Activated CD4-positive, alpha-beta memory T cell treated with anti-CD3 and anti-CD28 coated beads, Interleukin-2, amount 10 ng/mL, durations not matched to agents 7 days and 5 days (primary cell): ENCODE data around the gene CHL1. TPM values are rescaled to one million over a fixed set of nuclear protein-coding genes. Genes with fewer than 3 reads are reported as not detected.

Experiments used
- CTCF ChIA-PET: fragments of 350-600 bp; sonication (Branson Sonifier 250); formaldehyde crosslinking; loops from one replicate; lab custom pipeline; 2021; ENCODE audit warnings: antibody characterized with exemption, inconsistent platforms; lab: Charles Lee
- POLR2A ChIA-PET: fragments of 350-600 bp; sonication (Branson Sonifier 250); formaldehyde crosslinking; loops from one replicate; lab custom pipeline; 2021; ENCODE audit warnings: antibody characterized with exemption; lab: Charles Lee
- DNase-seq: peaks from one replicate; pipeline ENCODE4 v3.0.0-alpha.2; 2020
- H3K27ac Mint-ChIP-seq: one replicate; pipeline ENCODE4 v1.8.0; 2021; ENCODE audit warnings: mild to moderate bottlenecking, mixed read lengths
- H3K27me3 Mint-ChIP-seq: one replicate; pipeline ENCODE4 v1.8.0; 2021; ENCODE audit warnings: mixed read lengths
- H3K36me3 Mint-ChIP-seq: one replicate; pipeline ENCODE4 v1.8.0; 2021; ENCODE audit warnings: low read depth, mixed read lengths
- H3K4me1 Mint-ChIP-seq: one replicate; pipeline ENCODE4 v1.8.0; 2021; ENCODE audit warnings: mixed read lengths
- H3K4me3 Mint-ChIP-seq: one replicate; pipeline ENCODE4 v1.8.0; 2021; ENCODE audit warnings: mild to moderate bottlenecking, mixed read lengths
- H3K9me3 Mint-ChIP-seq: one replicate; pipeline ENCODE4 v1.8.0; 2021; ENCODE audit warnings: mixed read lengths
- total RNA-seq, 2 experiments: library from RNA; stranded (reverse); gene quantifications; one replicate each; pipeline ENCODE4 v1.2.3, GENCODE V29; 2021

Gene CHL1
- total RNA-seq, 2 experiments from 2014 or later = not detected

DNA sequence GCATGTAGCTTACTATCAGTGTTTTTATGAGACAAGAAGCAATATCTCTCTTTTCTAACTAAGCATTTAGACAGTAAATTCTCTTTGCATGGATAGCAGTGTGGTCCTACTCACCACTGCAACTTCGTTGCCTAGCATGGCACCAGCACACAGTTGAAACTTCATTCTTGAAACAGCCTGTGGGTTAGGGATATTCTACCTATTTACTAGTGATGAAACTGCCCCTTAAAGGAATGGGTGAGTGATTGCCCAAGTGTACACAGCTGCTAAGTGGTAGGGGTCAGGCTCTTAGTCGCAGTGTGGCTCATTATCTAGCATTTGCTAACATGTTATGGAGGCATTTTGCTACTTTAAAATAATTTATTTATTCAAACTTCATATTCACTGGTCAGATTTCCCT lies 78.4 kb downstream of the CHL1 start:
- Mint-ChIP-seq H3K4me1 (no peaks in the 10 kb centered on the region), H3K4me3 (no peak overlapping the region), H3K27ac (no peak overlapping the region), H3K36me3 (no peaks in the 10 kb centered on the region), H3K9me3 (peaks cover 2% of the 10 kb centered on the region), H3K27me3 (no peaks in the 10 kb centered on the region)
- no peak for DNase-seq
- ChIA-PET POLR2A (no interaction called here), CTCF (no interaction called here)

DNA sequence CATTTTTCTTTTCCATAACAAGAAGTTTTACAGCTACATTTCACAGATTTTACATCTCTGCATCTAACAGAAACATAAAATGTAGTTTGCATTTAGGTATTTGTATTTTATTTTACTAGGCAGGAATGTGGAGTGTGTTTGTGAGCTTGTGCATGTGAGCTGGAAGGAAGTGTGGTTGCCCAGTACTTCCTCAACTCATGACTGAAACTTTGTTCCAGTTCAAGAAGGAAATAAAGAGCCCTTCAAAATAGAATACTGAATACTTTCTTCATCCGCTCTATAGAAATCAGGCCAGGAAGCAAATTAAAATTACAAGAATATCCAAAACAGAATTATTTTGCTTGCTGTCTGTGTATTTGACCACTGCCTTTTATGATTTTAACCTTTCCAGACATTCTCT lies 81.3 kb downstream of the CHL1 start:
- H3K36me3 Mint-ChIP-seq = no peaks in the 10 kb centered on the region
- CTCF ChIA-PET = no interaction called here
- no peak for DNase-seq
- POLR2A ChIA-PET = no interaction called here
- no peaks in the 10 kb centered on the region for H3K9me3 Mint-ChIP-seq
- H3K27me3 Mint-ChIP-seq = no peaks in the 10 kb centered on the region
- H3K4me1 Mint-ChIP-seq = no peaks in the 10 kb centered on the region
- no peak overlapping the region for H3K4me3 Mint-ChIP-seq
- H3K27ac Mint-ChIP-seq = no peak overlapping the region

DNA sequence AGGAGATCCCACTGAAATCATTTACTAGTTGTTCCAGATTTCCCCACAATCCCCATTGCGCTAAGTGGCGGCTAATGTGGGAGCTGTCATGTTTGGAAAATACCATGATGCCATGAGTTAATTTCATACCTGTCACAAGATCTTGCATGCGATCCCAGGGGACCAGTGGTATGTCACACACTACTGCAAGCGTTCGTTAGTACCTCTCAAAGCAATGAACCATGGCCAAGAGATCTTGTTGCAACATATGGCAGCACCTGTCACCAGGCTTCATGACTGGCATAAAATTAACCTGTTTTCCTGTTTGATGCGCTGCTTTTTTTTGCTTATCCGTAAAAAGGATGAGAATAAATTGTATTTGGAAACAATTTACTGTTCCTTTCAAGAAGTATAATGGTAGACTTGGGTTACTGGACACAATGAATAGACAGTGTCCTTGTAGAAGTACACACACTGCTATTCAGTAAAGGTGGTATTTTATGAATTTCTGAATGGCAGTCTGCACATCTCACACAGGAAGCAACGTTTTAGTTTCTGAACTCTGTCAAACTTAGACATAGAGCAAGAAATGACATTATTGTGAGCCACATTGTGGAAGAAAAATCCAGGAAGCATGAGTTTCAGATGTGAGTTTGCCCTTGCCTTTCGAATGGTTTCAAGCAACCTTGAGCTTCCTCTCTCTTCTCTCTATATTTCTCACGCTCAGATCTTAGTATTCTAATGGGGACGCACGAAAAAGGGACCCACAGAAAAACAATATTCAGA lies 81.9 kb downstream of the CHL1 start:
- no peak for DNase-seq
- Mint-ChIP-seq H3K4me1 (no peaks in the 10 kb centered on the region), H3K27ac (no peak overlapping the region), H3K27me3 (no peaks in the 10 kb centered on the region), H3K9me3 (no peaks in the 10 kb centered on the region), H3K36me3 (no peaks in the 10 kb centered on the region), H3K4me3 (no peak overlapping the region)
- ChIA-PET POLR2A (no interaction called here), CTCF (no interaction called here)

DNA sequence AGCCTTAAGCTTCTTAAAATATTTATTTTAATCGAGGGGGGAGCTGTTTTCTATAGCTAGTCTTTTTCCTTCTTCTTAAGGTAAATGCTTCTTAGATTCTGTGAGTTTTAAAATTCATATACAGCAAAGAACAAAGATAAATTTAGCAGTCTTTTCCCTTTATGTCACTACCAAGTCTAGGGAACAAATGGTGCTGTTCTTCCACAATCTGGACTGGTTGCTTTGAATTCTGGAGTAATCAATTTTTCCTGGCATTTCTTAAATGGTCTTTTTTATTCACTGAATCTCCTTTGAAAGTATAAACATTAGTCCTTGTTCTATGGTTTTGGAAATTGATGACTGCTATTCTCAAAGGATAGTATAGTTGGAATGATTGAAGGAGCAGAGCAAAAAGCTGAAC lies 82.8 kb downstream of the CHL1 start:
- H3K4me3 Mint-ChIP-seq = no peak overlapping the region
- H3K27me3 Mint-ChIP-seq = no peaks in the 10 kb centered on the region
- DNase-seq = no peak
- ChIA-PET CTCF (no interaction called here), POLR2A (no interaction called here)
- H3K27ac Mint-ChIP-seq = no peak overlapping the region
- no peaks in the 10 kb centered on the region for H3K36me3 Mint-ChIP-seq
- no peaks in the 10 kb centered on the region for H3K4me1 Mint-ChIP-seq
- no peaks in the 10 kb centered on the region for H3K9me3 Mint-ChIP-seq

GRCh38 chr3:280681-281080 lies 84.1 kb downstream of the CHL1 start:
- POLR2A ChIA-PET = no interaction called here
- H3K27me3 Mint-ChIP-seq = no peaks in the 10 kb centered on the region

GRCh38 chr3:284322-284721 lies 87.8 kb downstream of the CHL1 start:
- ChIA-PET POLR2A (no interaction called here), CTCF (no interaction called here)
- Mint-ChIP-seq H3K27me3 (no peaks in the 10 kb centered on the region), H3K36me3 (no peaks in the 10 kb centered on the region), H3K4me3 (no peak overlapping the region), H3K9me3 (peaks cover 4% of the 10 kb centered on the region), H3K27ac (no peak overlapping the region), H3K4me1 (no peaks in the 10 kb centered on the region)
- no peak for DNase-seq

More at GRCh38 chr3:280681-281080, 84.1 kb downstream of the CHL1 start:
- CTCF ChIA-PET = no interaction called here
- Mint-ChIP-seq H3K4me3 (no peak overlapping the region), H3K27ac (no peak overlapping the region), H3K4me1 (no peaks in the 10 kb centered on the region), H3K36me3 (no peaks in the 10 kb centered on the region), H3K9me3 (peaks cover under 1% of the 10 kb centered on the region)
- DNase-seq = no peak

GRCh38 chr3:288417-288816 lies 91.9 kb downstream of the CHL1 start:
- ChIA-PET CTCF (no interaction called here), POLR2A (no interaction called here)
- no peaks in the 10 kb centered on the region for H3K27me3 Mint-ChIP-seq
- H3K4me3 Mint-ChIP-seq = no peak overlapping the region
- H3K36me3 Mint-ChIP-seq = no peaks in the 10 kb centered on the region
- peaks cover 4% of the 10 kb centered on the region for H3K9me3 Mint-ChIP-seq
- no peaks in the 10 kb centered on the region for H3K4me1 Mint-ChIP-seq
- H3K27ac Mint-ChIP-seq = no peak overlapping the region
- no peak for DNase-seq

- no peak for DNase-seq
- CTCF ChIA-PET = no interaction called here
- Mint-ChIP-seq H3K4me3 (no peak overlapping the region), H3K9me3 (peaks cover 2% of the 10 kb centered on the region), H3K27ac (no peak overlapping the region), H3K27me3 (no peaks in the 10 kb centered on the region), H3K36me3 (no peaks in the 10 kb centered on the region), H3K4me1 (no peaks in the 10 kb centered on the region)
- POLR2A ChIA-PET = no interaction called here
These were observed 94.5 kb downstream of the CHL1 start for GRCh38 chr3:291028-291427.

GRCh38 chr3:291646-292436 lies 95.3 kb downstream of the CHL1 start:
- DNase-seq = no peak
- POLR2A ChIA-PET = no interaction called here
- Mint-ChIP-seq H3K4me3 (no peak overlapping the region), H3K27ac (no peak overlapping the region), H3K27me3 (no peaks in the 10 kb centered on the region), H3K36me3 (no peaks in the 10 kb centered on the region), H3K9me3 (peaks cover 1% of the 10 kb centered on the region), H3K4me1 (no peaks in the 10 kb centered on the region)
- CTCF ChIA-PET = no interaction called here

DNA sequence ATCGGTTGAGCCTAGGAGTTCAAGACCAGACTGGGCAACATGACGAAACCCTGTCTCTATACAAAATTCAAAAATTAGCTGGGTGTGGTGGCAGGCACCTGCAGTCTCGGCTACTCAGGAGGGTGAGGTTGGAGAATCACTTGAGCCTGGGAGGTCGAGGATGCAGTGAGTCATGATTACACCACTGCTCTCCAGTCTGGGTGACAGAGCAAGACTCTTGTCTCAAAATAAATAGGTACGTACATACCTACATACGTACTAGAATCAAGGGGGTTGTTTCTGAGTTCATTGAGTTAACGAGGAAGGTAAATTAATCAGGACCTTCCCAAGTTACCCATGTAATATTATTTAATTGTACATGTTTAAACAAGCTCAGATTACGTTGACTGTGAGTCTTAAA lies 97.5 kb downstream of the CHL1 start:
- Mint-ChIP-seq H3K36me3 (no peaks in the 10 kb centered on the region), H3K27me3 (no peaks in the 10 kb centered on the region), H3K27ac (no peak overlapping the region), H3K9me3 (peaks cover 1% of the 10 kb centered on the region), H3K4me3 (no peak overlapping the region), H3K4me1 (no peaks in the 10 kb centered on the region)
- POLR2A ChIA-PET = no interaction called here
- DNase-seq = no peak
- CTCF ChIA-PET = no interaction called here

GRCh38 chr3:294581-294980 lies 98.0 kb downstream of the CHL1 start:
- no peaks in the 10 kb centered on the region for H3K27me3 Mint-ChIP-seq
- H3K9me3 Mint-ChIP-seq = peaks cover 1% of the 10 kb centered on the region
- ChIA-PET CTCF (no interaction called here), POLR2A (no interaction called here)
- no peaks in the 10 kb centered on the region for H3K4me1 Mint-ChIP-seq
- no peak overlapping the region for H3K27ac Mint-ChIP-seq
- no peak overlapping the region for H3K4me3 Mint-ChIP-seq
- H3K36me3 Mint-ChIP-seq = no peaks in the 10 kb centered on the region
- DNase-seq = no peak

GRCh38 chr3:295166-295565 lies 98.6 kb downstream of the CHL1 start:
- H3K36me3 Mint-ChIP-seq = no peaks in the 10 kb centered on the region
- POLR2A ChIA-PET = no interaction called here
- CTCF ChIA-PET = no interaction called here
- no peak overlapping the region for H3K27ac Mint-ChIP-seq
- no peaks in the 10 kb centered on the region for H3K27me3 Mint-ChIP-seq
- H3K9me3 Mint-ChIP-seq = peaks cover 1% of the 10 kb centered on the region
- no peaks in the 10 kb centered on the region for H3K4me1 Mint-ChIP-seq
- no peak overlapping the region for H3K4me3 Mint-ChIP-seq
- DNase-seq = no peak

DNA sequence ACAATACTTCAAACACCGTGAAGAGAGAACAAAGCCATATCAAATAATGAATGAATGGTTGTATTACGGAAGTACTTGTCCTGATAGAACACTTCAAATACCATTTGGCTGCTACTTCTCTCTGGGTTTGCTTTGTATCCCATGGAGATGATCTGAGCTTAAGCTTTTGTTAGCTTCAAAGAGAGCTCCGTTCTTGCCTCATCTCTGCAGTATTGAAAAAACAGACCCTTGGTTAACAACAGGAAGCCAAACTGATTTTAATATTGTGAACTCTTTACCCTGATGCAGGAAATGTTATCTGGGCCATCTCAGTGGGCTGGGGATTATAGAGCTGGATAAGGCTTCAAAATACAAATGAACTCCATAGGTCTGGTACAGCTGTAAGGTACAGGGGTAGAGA lies 101.0 kb downstream of the CHL1 start:
- no peak overlapping the region for H3K4me3 Mint-ChIP-seq
- no peaks in the 10 kb centered on the region for H3K27me3 Mint-ChIP-seq
- no peaks in the 10 kb centered on the region for H3K36me3 Mint-ChIP-seq
- ChIA-PET CTCF (no interaction called here), POLR2A (no interaction called here)
- peaks cover 3% of the 10 kb centered on the region for H3K9me3 Mint-ChIP-seq
- no peaks in the 10 kb centered on the region for H3K4me1 Mint-ChIP-seq
- no peak overlapping the region for H3K27ac Mint-ChIP-seq
- no peak for DNase-seq
